Endothelial cell of umbilical vein (primary cell): ENCODE results near the gene CHRD. TPM values are rescaled to one million over a fixed set of nuclear protein-coding genes. Genes with fewer than 3 reads are reported as not detected.

Source experiments
- BruUV-seq: library from RNA; stranded (reverse); fragments of 400-500 nt; replicated peaks from 2 replicates; lab custom pipeline; 2021; lab: Mats Ljungman, UMichigan
- CTCF ChIA-PET: fragments of 300-600, 350-600 bp; sonication (Branson Sonifier 250); formaldehyde crosslinking; loops from one replicate; lab custom pipeline; 2021; ENCODE audit warnings: antibody characterized with exemption, inconsistent platforms; lab: Charles Lee
- POLR2A ChIA-PET: fragments of 300-600, 350-600 bp; sonication (Branson Sonifier 250); formaldehyde crosslinking; loops from one replicate; lab custom pipeline; 2021; ENCODE audit warnings: antibody characterized with exemption, inconsistent platforms; lab: Charles Lee
- DNase-seq: peaks from one replicate; pipeline ENCODE4 v3.0.0-alpha.2; 2011; ENCODE audit warnings: low read depth, low spot score
- FAIRE-seq: peaks from 2 replicates; lab custom pipeline; 2011; peaks lifted over from hg19 to GRCh38; lab: Jason Lieb, UNC
- H2AFZ ChIP-seq: 2 replicates; pipeline ENCODE4 v1.6.0; 2012; ENCODE audit warnings: low read depth, low read length, control low read depth, inconsistent platforms
- H3K27ac ChIP-seq: 2 replicates; pipeline ENCODE4 v1.5.1; 2011; ENCODE audit warnings: low read depth, mild to moderate bottlenecking, control low read depth, low read length, moderate library complexity; ENCODE audit not compliant: insufficient read depth
- H3K27me3 ChIP-seq, 2 experiments: 2 replicates each; pipeline versions ENCODE4 v1.6.0 to v1.6.1; 2011; ENCODE audit warnings: low read length in 2 of 2, mixed read lengths in 1 of 2; ENCODE audit not compliant: control insufficient read depth in 2 of 2, insufficient read depth in 2 of 2
- H3K36me3 ChIP-seq, 2 experiments: 2 replicates in 1 of 2; 3 replicates in 1 of 2; pipeline ENCODE4 v1.5.1; 2011; ENCODE audit warnings: low read length in 2 of 2, mild to moderate bottlenecking in 1 of 2, moderate library complexity in 1 of 2; ENCODE audit not compliant: control insufficient read depth in 2 of 2, insufficient read depth in 2 of 2; ENCODE audit errors: extremely low read depth in 1 of 2
- H3K4me1 ChIP-seq: 3 replicates; pipeline ENCODE4 v1.5.1; 2011; ENCODE audit warnings: mild to moderate bottlenecking, low read length; ENCODE audit not compliant: control insufficient read depth, insufficient read depth; ENCODE audit errors: extremely low read depth
- H3K4me2 ChIP-seq: 2 replicates; pipeline ENCODE4 v1.6.1; 2011; ENCODE audit warnings: low read length, control low read depth, mixed read lengths; ENCODE audit not compliant: insufficient read depth
- H3K4me3 ChIP-seq, 3 experiments: fragments of 200-600 bp in 1 of 3; sonication (generic), shearing (Covaris generic) in 1 of 3; replicated peaks in 1 of 3; 2 replicates each; pipeline ENCODE4 v1.5.1; 2011 to 2016; ENCODE audit warnings: control low read depth in 3 of 3, low read length in 3 of 3, mild to moderate bottlenecking in 2 of 3, inconsistent platforms in 1 of 3, low read depth in 1 of 3, moderate library complexity in 1 of 3; ENCODE audit not compliant: insufficient read depth in 1 of 3
- H3K79me2 ChIP-seq: 2 replicates; pipeline ENCODE4 v1.6.0; 2012; ENCODE audit warnings: low read length, inconsistent platforms; ENCODE audit not compliant: control insufficient read depth, insufficient read depth
- H3K9ac ChIP-seq: replicated peaks from 2 replicates; pipeline ENCODE3; 2011; ENCODE audit warnings: low read length, control low read depth; ENCODE audit not compliant: insufficient read depth; ENCODE audit errors: extremely low read depth
- H3K9me1 ChIP-seq: replicated peaks from 3 replicates; pipeline ENCODE4 v1.6.0; 2011; ENCODE audit warnings: mild to moderate bottlenecking, low read length; ENCODE audit not compliant: control insufficient read depth, insufficient read depth; ENCODE audit errors: extremely low read depth
- H3K9me3 ChIP-seq: replicated peaks from 2 replicates; pipeline ENCODE4 v1.5.1; 2012; ENCODE audit warnings: low read length, inconsistent platforms; ENCODE audit not compliant: control insufficient read depth, insufficient read depth
- H4K20me1 ChIP-seq: replicated peaks from 2 replicates; pipeline ENCODE3; 2011; ENCODE audit warnings: mild to moderate bottlenecking, low read length; ENCODE audit not compliant: control insufficient read depth, insufficient read depth; ENCODE audit errors: extremely low read depth
- EZH2 ChIP-seq: IDR thresholded peaks from 2 replicates; pipeline ENCODE4 v1.6.1; 2012; ENCODE audit warnings: borderline replicate concordance, low read depth, mild to moderate bottlenecking, moderate library complexity, low read length, inconsistent platforms; ENCODE audit not compliant: severe bottlenecking
- FOS ChIP-seq: IDR thresholded peaks from 2 replicates; pipeline ENCODE4 v1.6.1; 2011; ENCODE audit warnings: mild to moderate bottlenecking, low read length, moderate library complexity, borderline replicate concordance; ENCODE audit not compliant: insufficient read depth
- GATA2 ChIP-seq: IDR thresholded peaks from 2 replicates; pipeline ENCODE4 v1.7.0; 2011; ENCODE audit warnings: low read depth, mild to moderate bottlenecking, moderate library complexity, mixed read lengths, low read length; ENCODE audit not compliant: insufficient read length, insufficient read depth
- JUN ChIP-seq: IDR thresholded peaks from 2 replicates; pipeline ENCODE4 v1.6.1; 2011; ENCODE audit warnings: borderline replicate concordance, low read depth; ENCODE audit not compliant: insufficient read length, insufficient read depth
- MYC ChIP-seq: IDR thresholded peaks from one replicate; pipeline ENCODE4 v1.6.1; 2011; ENCODE audit warnings: mild to moderate bottlenecking, low read depth, low read length
- POLR2A ChIP-seq: IDR thresholded peaks from 2 replicates; pipeline ENCODE4 v1.6.1; 2012; ENCODE audit warnings: low read depth, mild to moderate bottlenecking, control low read depth, low read length
- POLR2AphosphoS5 ChIP-seq: IDR thresholded peaks from 2 replicates; pipeline ENCODE4 v1.6.1; 2012; ENCODE audit warnings: low read depth, mild to moderate bottlenecking, control low read depth, low read length, moderate library complexity; ENCODE audit not compliant: insufficient read depth
- dilution Hi-C: fragments of 300-500 bp; cut with MboI; formaldehyde crosslinking; loops from one replicate; pipeline ENCODE4 v1.15.0; 2019; ENCODE audit warnings: low sequenced_read_pairs; ENCODE audit not compliant: extremely low pct_ligation_motif_present
- intact Hi-C: fragments of 100-400 bp; cut with micrococcal nuclease; formaldehyde crosslinking; loops from one replicate; pipeline ENCODE4 v1.10.0; 2022
- polyA plus RNA-seq, 4 experiments: library from polyadenylated mRNA; depleted of rRNA in 3 of 4; stranded (reverse) in 3 of 4; unstranded in 1 of 4; fragments of >200 nt; gene quantifications; 2 replicates each; pipeline versions ENCODE4 v1.2.1 to v1.2.3, GENCODE V29; 2011 to 2012; ENCODE audit warnings: missing spikeins in 1 of 4
- total RNA-seq: library from RNA; stranded (reverse); gene quantifications from 2 replicates; pipeline ENCODE4 v1.2.3, GENCODE V29; 2021
- TF ChIP-seq, protein P1 (sequence below): IDR thresholded peaks from 2 replicates; pipeline ENCODE4 v1.6.1; 2011; ENCODE audit not compliant: insufficient read depth, insufficient read length
- TF ChIP-seq, protein P2 (sequence below), 2 donors: IDR thresholded peaks; 1 replicate in 1 of 2; 2 replicates in 1 of 2; pipeline ENCODE4 v1.5.1; 2011; ENCODE audit warnings: low read length in 2 of 2, mild to moderate bottlenecking in 2 of 2, moderate library complexity in 2 of 2, control low read depth in 1 of 2, inconsistent platforms in 1 of 2, low read depth in 1 of 2; ENCODE audit not compliant: insufficient read depth in 1 of 2; ENCODE audit errors: extremely low read depth in 1 of 2

CHRD gene
- total and polyA plus RNA-seq, 2 donors (not counting 3 experiments of a cell fraction or from before 2014, with no cell fraction given), result 0.40 to 0.54 TPM

- TF ChIP-seq, protein P1, sequence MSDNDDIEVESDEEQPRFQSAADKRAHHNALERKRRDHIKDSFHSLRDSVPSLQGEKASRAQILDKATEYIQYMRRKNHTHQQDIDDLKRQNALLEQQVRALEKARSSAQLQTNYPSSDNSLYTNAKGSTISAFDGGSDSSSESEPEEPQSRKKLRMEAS, result no peak
These were observed 20.9 kb upstream of the CHRD start for GRCh38 chr3:184358921-184359350.

DNA sequence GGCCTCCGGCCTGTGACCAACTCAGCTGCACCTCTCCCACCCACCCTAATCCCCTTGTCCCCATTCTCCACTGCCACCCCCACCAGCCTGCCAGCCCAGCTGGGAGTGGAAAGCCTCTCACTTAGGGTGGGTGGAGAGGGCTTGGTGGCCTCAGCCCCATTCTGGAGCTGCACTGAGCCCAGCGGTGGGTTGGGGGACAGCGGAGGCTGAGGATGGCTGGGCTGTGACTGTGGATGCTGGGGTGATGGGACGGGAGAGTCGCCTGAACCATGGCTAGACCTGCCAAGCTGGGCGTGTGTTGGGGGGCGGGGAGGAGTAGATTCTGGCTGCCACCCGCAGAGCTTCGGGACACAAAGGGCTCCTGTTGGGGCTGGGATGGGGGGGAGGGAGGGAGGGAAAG lies 20.2 kb upstream of the CHRD start:
- Histone ChIP-seq H3K36me3 (peaks cover 0 to 1% of the 10 kb centered on the region in 2 experiments), H3K4me2 (no peak overlapping the region)
- TF ChIP-seq POLR2A, result no peak
- TF ChIP-seq MYC, result no peak
- TF ChIP-seq, protein P2, sequence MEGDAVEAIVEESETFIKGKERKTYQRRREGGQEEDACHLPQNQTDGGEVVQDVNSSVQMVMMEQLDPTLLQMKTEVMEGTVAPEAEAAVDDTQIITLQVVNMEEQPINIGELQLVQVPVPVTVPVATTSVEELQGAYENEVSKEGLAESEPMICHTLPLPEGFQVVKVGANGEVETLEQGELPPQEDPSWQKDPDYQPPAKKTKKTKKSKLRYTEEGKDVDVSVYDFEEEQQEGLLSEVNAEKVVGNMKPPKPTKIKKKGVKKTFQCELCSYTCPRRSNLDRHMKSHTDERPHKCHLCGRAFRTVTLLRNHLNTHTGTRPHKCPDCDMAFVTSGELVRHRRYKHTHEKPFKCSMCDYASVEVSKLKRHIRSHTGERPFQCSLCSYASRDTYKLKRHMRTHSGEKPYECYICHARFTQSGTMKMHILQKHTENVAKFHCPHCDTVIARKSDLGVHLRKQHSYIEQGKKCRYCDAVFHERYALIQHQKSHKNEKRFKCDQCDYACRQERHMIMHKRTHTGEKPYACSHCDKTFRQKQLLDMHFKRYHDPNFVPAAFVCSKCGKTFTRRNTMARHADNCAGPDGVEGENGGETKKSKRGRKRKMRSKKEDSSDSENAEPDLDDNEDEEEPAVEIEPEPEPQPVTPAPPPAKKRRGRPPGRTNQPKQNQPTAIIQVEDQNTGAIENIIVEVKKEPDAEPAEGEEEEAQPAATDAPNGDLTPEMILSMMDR (IDR thresholded peaks at IDR 0.05; ENCODE audit: extremely low read depth in 1 of 2, insufficient read depth in 1 of 2, low read depth in 1 of 2, low read length in 2 of 2), result no peak
- no peak for TF ChIP-seq GATA2
- TF ChIP-seq JUN, result no peak
- no peak for TF ChIP-seq POLR2AphosphoS5
- no peak for TF ChIP-seq EZH2
- TF ChIP-seq FOS, result no peak
- TF ChIP-seq, protein P1, result no peak

More at GRCh38 chr3:184358921-184359350, 20.9 kb upstream of the CHRD start:
- H3K4me3 ChIP-seq, result no peak overlapping the region
- no peak overlapping the region for H3K27ac ChIP-seq
- intact Hi-C loops (no loop called here), dilution Hi-C loops (no loop called here)
- H2AFZ ChIP-seq, result no peak overlapping the region
- BruUV-seq, result no TSS peak
- no peaks in the 10 kb centered on the region for H4K20me1 ChIP-seq
- H3K27me3 ChIP-seq, result no peaks in the 10 kb centered on the region
- H3K36me3 ChIP-seq, result no peaks in the 10 kb centered on the region
- H3K9me1 ChIP-seq, result no peaks in the 10 kb centered on the region
- H3K9ac ChIP-seq, result no peak overlapping the region
- DNase-seq, result no peak
- ChIA-PET CTCF (interaction anchor here (1.1 to 1.4 kb wide), 2 partner anchors 13 kb away, joined by 3 to 5 read pairs; no protein-coding TSS in a partner anchor), POLR2A (no interaction called here)
- H3K79me2 ChIP-seq, result peaks cover 7% of the 10 kb centered on the region
- no peak for FAIRE-seq
- H3K4me1 ChIP-seq, result peaks cover 6% of the 10 kb centered on the region
- no peaks in the 10 kb centered on the region for H3K9me3 ChIP-seq
- H3K4me2 ChIP-seq, result no peak overlapping the region

More for the DNA sequence above, 20.2 kb upstream of the CHRD start:
- Histone ChIP-seq H3K9me3 (no peaks in the 10 kb centered on the region), H3K27ac (no peak overlapping the region), H4K20me1 (no peaks in the 10 kb centered on the region), H2AFZ (no peak overlapping the region), H3K9ac (no peak overlapping the region), H3K4me3 (no peak overlapping the region), H3K9me1 (no peaks in the 10 kb centered on the region), H3K79me2 (peaks cover 14% of the 10 kb centered on the region), H3K4me1 (peaks cover 12% of the 10 kb centered on the region), H3K27me3 (no peaks in the 10 kb centered on the region)
- no peak for FAIRE-seq
- no peak for DNase-seq
- BruUV-seq, result no TSS peak
- intact Hi-C loops (no loop called here), dilution Hi-C loops (no loop called here)
- ChIA-PET CTCF (interaction anchor here (1.5 kb wide), 1 partner anchor 18 kb away, joined by 5 read pairs; no protein-coding TSS in a partner anchor), POLR2A (no interaction called here)
